Measurements from ENCODE around the gene EXTL2.

EXTL2 gene

GRCh38 chr1:100927276-100927675, 32.6 kb upstream of the EXTL2 start:
- peaks cover 4% of the 10 kb centered on the region for H3K36me3 ChIP-seq (ENCODE audit: insufficient read depth, low read length)
- H3K4me1 ChIP-seq (ENCODE audit: insufficient read depth, low read length) = no peaks in the 10 kb centered on the region
- no peak overlapping the region for H3K27ac ChIP-seq (ENCODE audit: low read depth, low read length)
- no peak overlapping the region for H3K9ac ChIP-seq (ENCODE audit: low read length)
- no peaks in the 10 kb centered on the region for H3K27me3 ChIP-seq (ENCODE audit: control insufficient read depth in 1 of 2, insufficient read depth in 2 of 2, low read length in 2 of 2)
- no peaks in the 10 kb centered on the region for H3K9me3 ChIP-seq (ENCODE audit: low read length)
- H3K4me3 ChIP-seq (ENCODE audit: low read depth in 1 of 2, low read length in 2 of 2) = no peak overlapping the region

DNA sequence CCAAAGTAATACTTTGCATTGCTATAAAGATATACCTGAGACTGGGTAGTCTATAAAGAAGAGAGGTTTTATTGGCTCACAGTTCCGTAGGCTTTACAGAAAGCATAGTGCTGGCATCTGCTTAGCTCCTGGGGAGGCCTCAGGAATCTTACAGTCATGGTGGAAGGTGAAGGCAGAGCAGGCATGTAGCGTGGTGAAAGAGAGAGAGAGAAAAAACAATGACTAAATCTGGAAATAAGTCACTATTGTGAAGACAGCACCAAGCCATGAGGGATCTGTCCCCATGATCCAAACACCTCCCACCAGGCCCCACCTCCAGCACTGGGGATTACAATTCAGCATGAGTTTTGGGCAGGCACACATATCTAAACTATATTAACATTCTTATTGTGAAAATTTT, 31.6 kb upstream of the EXTL2 start:
- Histone ChIP-seq H3K36me3 (ENCODE audit: insufficient read depth, low read length) (peaks cover 4% of the 10 kb centered on the region), H3K9me3 (ENCODE audit: low read length) (no peaks in the 10 kb centered on the region), H3K27me3 (ENCODE audit: control insufficient read depth in 1 of 2, insufficient read depth in 2 of 2, low read length in 2 of 2) (no peaks in the 10 kb centered on the region), H3K9ac (ENCODE audit: low read length) (no peak overlapping the region), H3K4me3 (ENCODE audit: low read depth in 1 of 2, low read length in 2 of 2) (no peak overlapping the region), H3K27ac (ENCODE audit: low read depth, low read length) (no peak overlapping the region), H3K4me1 (ENCODE audit: insufficient read depth, low read length) (no peaks in the 10 kb centered on the region)

- H3K9me3 ChIP-seq (ENCODE audit: low read length) = no peaks in the 10 kb centered on the region
- H3K9ac ChIP-seq (ENCODE audit: low read length) = no peak overlapping the region
- peaks cover 4% of the 10 kb centered on the region for H3K36me3 ChIP-seq (ENCODE audit: insufficient read depth, low read length)
- H3K27ac ChIP-seq (ENCODE audit: low read depth, low read length) = no peak overlapping the region
- H3K27me3 ChIP-seq (ENCODE audit: control insufficient read depth in 1 of 2, insufficient read depth in 2 of 2, low read length in 2 of 2) = no peaks in the 10 kb centered on the region
- no peaks in the 10 kb centered on the region for H3K4me1 ChIP-seq (ENCODE audit: insufficient read depth, low read length)
- H3K4me3 ChIP-seq (ENCODE audit: low read depth in 1 of 2, low read length in 2 of 2) = no peak overlapping the region
Measured at GRCh38 chr1:100924991-100925390, 30.3 kb upstream of the EXTL2 start.

- peaks cover 4% of the 10 kb centered on the region for H3K36me3 ChIP-seq (ENCODE audit: insufficient read depth, low read length)
- H3K9ac ChIP-seq (ENCODE audit: low read length) = no peak overlapping the region
Measured at GRCh38 chr1:100924212-100924611, 29.6 kb upstream of the EXTL2 start.

DNA sequence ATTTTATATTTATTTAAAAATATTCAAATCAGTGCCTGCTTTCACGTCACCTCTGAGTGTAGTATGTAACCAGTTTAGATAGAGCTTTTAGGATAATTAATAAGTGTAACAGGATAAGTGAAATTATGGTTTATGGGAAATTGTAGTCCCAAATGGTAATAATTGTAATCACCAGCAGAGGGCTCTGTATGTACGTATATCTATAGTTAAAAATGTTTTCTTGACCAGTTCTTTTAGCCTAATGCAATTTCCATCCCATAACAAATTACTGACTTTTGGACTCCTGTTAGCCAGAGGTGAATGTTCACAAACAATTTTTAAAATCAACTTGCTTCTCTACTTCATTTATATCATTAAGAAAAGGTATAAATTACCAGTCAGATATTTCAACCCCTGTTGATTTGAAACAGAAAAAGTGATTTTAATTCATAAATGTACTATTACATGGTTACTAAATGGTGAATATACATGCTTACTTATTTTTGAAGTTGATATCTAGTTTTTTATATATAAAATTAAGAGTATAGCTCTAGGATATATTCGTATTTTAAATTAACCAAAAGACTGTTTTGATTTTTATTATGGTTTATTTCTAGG, 26.6 kb upstream of the EXTL2 start:
- Histone ChIP-seq H3K4me1 (ENCODE audit: insufficient read depth, low read length) (no peaks in the 10 kb centered on the region), H3K27ac (ENCODE audit: low read depth, low read length) (no peak overlapping the region), H3K36me3 (ENCODE audit: insufficient read depth, low read length) (peaks cover 7% of the 10 kb centered on the region), H3K9ac (ENCODE audit: low read length) (no peak overlapping the region), H3K4me3 (ENCODE audit: low read depth in 1 of 2, low read length in 2 of 2) (no peak overlapping the region), H3K27me3 (ENCODE audit: control insufficient read depth in 1 of 2, insufficient read depth in 2 of 2, low read length in 2 of 2) (no peaks in the 10 kb centered on the region), H3K9me3 (ENCODE audit: low read length) (no peaks in the 10 kb centered on the region)

More at GRCh38 chr1:100924212-100924611, 29.6 kb upstream of the EXTL2 start:
- Histone ChIP-seq H3K4me3 (ENCODE audit: low read depth in 1 of 2, low read length in 2 of 2) (no peak overlapping the region), H3K4me1 (ENCODE audit: insufficient read depth, low read length) (no peaks in the 10 kb centered on the region), H3K27ac (ENCODE audit: low read depth, low read length) (no peak overlapping the region), H3K27me3 (ENCODE audit: control insufficient read depth in 1 of 2, insufficient read depth in 2 of 2, low read length in 2 of 2) (no peaks in the 10 kb centered on the region), H3K9me3 (ENCODE audit: low read length) (no peaks in the 10 kb centered on the region)

DNA sequence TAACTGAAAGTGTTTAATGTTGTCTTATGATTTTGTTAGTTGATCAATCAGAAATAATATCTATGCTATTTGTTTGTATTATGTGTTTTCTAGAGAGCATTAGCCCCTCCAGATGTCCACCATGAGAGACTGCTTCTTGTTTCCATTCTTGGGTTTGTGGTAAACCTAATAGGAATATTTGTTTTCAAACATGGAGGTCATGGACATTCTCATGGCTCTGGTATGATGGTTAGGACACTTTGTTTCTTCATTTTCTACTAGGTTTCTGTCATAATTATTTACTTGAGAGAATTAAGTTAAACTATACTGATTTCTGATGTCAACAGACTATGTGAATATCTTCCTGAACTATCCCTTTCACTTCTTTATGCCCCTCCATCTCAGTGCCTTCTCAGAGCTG, 17.4 kb upstream of the EXTL2 start:
- Histone ChIP-seq H3K9me3 (ENCODE audit: low read length) (no peaks in the 10 kb centered on the region), H3K36me3 (ENCODE audit: insufficient read depth, low read length) (peaks cover 39% of the 10 kb centered on the region), H3K4me3 (ENCODE audit: low read depth in 1 of 2, low read length in 2 of 2) (no peak overlapping the region), H3K4me1 (ENCODE audit: insufficient read depth, low read length) (no peaks in the 10 kb centered on the region), H3K27ac (ENCODE audit: low read depth, low read length) (no peak overlapping the region), H3K27me3 (ENCODE audit: control insufficient read depth in 1 of 2, insufficient read depth in 2 of 2, low read length in 2 of 2) (no peaks in the 10 kb centered on the region), H3K9ac (ENCODE audit: low read length) (no peak overlapping the region)

DNA sequence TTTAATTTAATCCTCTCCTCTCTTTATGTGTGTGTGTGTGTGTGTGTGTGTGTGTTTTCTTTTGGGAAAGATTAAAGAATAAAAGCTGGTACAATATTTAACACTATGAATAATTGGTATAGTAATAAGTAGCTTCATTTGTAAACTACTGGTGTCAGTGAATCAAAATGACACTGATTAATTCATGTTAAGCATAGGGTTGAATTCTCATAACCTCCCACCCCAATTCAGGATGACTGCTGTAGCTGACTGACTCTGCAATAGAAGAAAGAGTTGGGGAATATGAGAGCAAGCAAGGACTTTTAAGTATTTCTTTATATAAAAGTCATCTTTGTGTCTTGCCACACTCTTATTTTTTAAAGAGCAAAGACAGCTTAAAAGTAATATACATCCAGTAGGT, 14.4 kb upstream of the EXTL2 start:
- Histone ChIP-seq H3K4me3 (ENCODE audit: low read depth in 1 of 2, low read length in 2 of 2) (no peak overlapping the region), H3K4me1 (ENCODE audit: insufficient read depth, low read length) (no peaks in the 10 kb centered on the region), H3K36me3 (ENCODE audit: insufficient read depth, low read length) (peaks cover 41% of the 10 kb centered on the region), H3K27ac (ENCODE audit: low read depth, low read length) (no peak overlapping the region), H3K9ac (ENCODE audit: low read length) (no peak overlapping the region), H3K9me3 (ENCODE audit: low read length) (no peaks in the 10 kb centered on the region), H3K27me3 (ENCODE audit: control insufficient read depth in 1 of 2, insufficient read depth in 2 of 2, low read length in 2 of 2) (no peaks in the 10 kb centered on the region)

DNA sequence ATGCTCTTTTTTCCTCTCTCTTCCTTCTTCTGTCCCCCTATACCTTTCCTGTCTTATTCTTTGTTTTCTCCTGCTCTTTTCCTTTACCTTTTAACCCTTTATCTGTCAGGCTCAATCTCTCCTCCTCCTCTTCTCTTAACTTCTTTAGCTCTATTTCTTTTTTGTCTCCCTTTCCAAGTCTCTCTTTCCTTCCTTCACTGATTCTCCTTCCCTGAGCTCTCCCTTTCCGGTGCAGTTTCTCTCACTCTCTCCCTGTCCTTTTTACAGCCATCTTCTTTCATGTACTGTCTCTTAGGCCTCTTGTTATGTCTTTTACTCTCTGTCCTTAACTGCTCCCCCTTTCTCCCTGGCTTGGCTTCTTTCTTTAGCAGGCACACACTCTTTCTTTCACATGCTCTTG, 13.2 kb upstream of the EXTL2 start:
- no peak overlapping the region for H3K27ac ChIP-seq (ENCODE audit: low read depth, low read length)
- H3K9ac ChIP-seq (ENCODE audit: low read length) = no peak overlapping the region
- no peaks in the 10 kb centered on the region for H3K27me3 ChIP-seq (ENCODE audit: control insufficient read depth in 1 of 2, insufficient read depth in 2 of 2, low read length in 2 of 2)
- H3K36me3 ChIP-seq (ENCODE audit: insufficient read depth, low read length) = peaks cover 33% of the 10 kb centered on the region
- no peaks in the 10 kb centered on the region for H3K4me1 ChIP-seq (ENCODE audit: insufficient read depth, low read length)
- no peak overlapping the region for H3K4me3 ChIP-seq (ENCODE audit: low read depth in 1 of 2, low read length in 2 of 2)
- no peaks in the 10 kb centered on the region for H3K9me3 ChIP-seq (ENCODE audit: low read length)

DNA sequence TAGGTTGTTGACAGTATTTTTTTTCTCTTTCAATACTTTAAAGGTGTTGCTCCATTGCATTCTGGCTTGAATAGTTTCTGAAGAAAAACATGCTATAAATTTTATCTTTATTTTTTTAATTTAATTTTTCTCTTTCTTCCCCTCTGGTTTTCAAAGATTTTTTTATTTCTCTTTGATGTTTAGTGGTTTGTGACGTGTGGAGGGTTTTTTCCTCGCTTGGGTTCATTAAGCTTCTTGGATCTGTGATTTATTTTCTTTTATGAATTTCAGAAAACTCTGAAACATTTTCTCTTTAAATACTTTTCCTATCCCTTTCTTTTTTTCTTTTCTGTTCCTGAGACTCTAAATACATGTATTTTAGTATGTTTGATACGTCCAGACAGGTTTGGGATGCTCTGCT, 10.5 kb upstream of the EXTL2 start:
- no peaks in the 10 kb centered on the region for H3K9me3 ChIP-seq (ENCODE audit: low read length)
- H3K4me1 ChIP-seq (ENCODE audit: insufficient read depth, low read length) = no peaks in the 10 kb centered on the region
- no peak overlapping the region for H3K27ac ChIP-seq (ENCODE audit: low read depth, low read length)
- H3K27me3 ChIP-seq (ENCODE audit: control insufficient read depth in 1 of 2, insufficient read depth in 2 of 2, low read length in 2 of 2) = no peaks in the 10 kb centered on the region
- no peak overlapping the region for H3K4me3 ChIP-seq (ENCODE audit: low read depth in 1 of 2, low read length in 2 of 2)
- H3K9ac ChIP-seq (ENCODE audit: low read length) = no peak overlapping the region
- H3K36me3 ChIP-seq (ENCODE audit: insufficient read depth, low read length) = peaks cover 23% of the 10 kb centered on the region

- Histone ChIP-seq H3K9me3 (ENCODE audit: low read length) (no peaks in the 10 kb centered on the region), H3K4me3 (ENCODE audit: low read depth in 1 of 2, low read length in 2 of 2) (no peak overlapping the region), H3K9ac (ENCODE audit: low read length) (no peak overlapping the region), H3K27ac (ENCODE audit: low read depth, low read length) (no peak overlapping the region), H3K27me3 (ENCODE audit: control insufficient read depth in 1 of 2, insufficient read depth in 2 of 2, low read length in 2 of 2) (no peaks in the 10 kb centered on the region), H3K4me1 (ENCODE audit: insufficient read depth, low read length) (no peaks in the 10 kb centered on the region), H3K36me3 (ENCODE audit: insufficient read depth, low read length) (peaks cover 30% of the 10 kb centered on the region)
Measured at GRCh38 chr1:100904528-100904927, 9.9 kb upstream of the EXTL2 start.

GRCh38 chr1:100903777-100904176, 9.1 kb upstream of the EXTL2 start:
- no peak overlapping the region for H3K9ac ChIP-seq (ENCODE audit: low read length)
- H3K4me1 ChIP-seq (ENCODE audit: insufficient read depth, low read length) = no peaks in the 10 kb centered on the region
- peaks cover 34% of the 10 kb centered on the region for H3K36me3 ChIP-seq (ENCODE audit: insufficient read depth, low read length)
- H3K4me3 ChIP-seq (ENCODE audit: low read depth in 1 of 2, low read length in 2 of 2) = no peak overlapping the region
- no peaks in the 10 kb centered on the region for H3K27me3 ChIP-seq (ENCODE audit: control insufficient read depth in 1 of 2, insufficient read depth in 2 of 2, low read length in 2 of 2)
- H3K27ac ChIP-seq (ENCODE audit: low read depth, low read length) = no peak overlapping the region
- H3K9me3 ChIP-seq (ENCODE audit: low read length) = no peaks in the 10 kb centered on the region

GRCh38 chr1:100902365-100902764, 7.7 kb upstream of the EXTL2 start:
- Histone ChIP-seq H3K36me3 (ENCODE audit: insufficient read depth, low read length) (peaks cover 28% of the 10 kb centered on the region), H3K27me3 (ENCODE audit: control insufficient read depth in 1 of 2, insufficient read depth in 2 of 2, low read length in 2 of 2) (no peaks in the 10 kb centered on the region), H3K4me1 (ENCODE audit: insufficient read depth, low read length) (peaks cover 8% of the 10 kb centered on the region), H3K27ac (ENCODE audit: low read depth, low read length) (no peak overlapping the region), H3K4me3 (ENCODE audit: low read depth in 1 of 2, low read length in 2 of 2) (no peak overlapping the region), H3K9ac (ENCODE audit: low read length) (no peak overlapping the region), H3K9me3 (ENCODE audit: low read length) (no peaks in the 10 kb centered on the region)

All from muscle layer of colon (tissue), 2 donors.